Esophagus muscularis mucosa (tissue), 4 donors: ENCODE measurements around the gene PHF11.

Experiments used
- CTCF ChIP-seq, 3 experiments: fragments of 200-600 bp in 2 of 3; fragments of 450-650 bp in 1 of 3; sonication (generic) in 2 of 3; IDR thresholded peaks; one replicate each; pipeline ENCODE4 v1.5.1; 2017 to 2019; ENCODE audit warnings: antibody characterized with exemption in 3 of 3, mild to moderate bottlenecking in 2 of 3, moderate library complexity in 1 of 3
- EP300 ChIP-seq: sonication (generic); formaldehyde crosslinking; IDR thresholded peaks from one replicate; pipeline ENCODE4 v1.6.1; 2017; ENCODE audit warnings: antibody characterized with exemption
- POLR2A ChIP-seq: fragments of 450-650 bp; IDR thresholded peaks from one replicate; pipeline ENCODE4 v1.6.1; 2017; ENCODE audit warnings: antibody characterized with exemption, moderate library complexity, mild to moderate bottlenecking, low read depth
- POLR2AphosphoS5 ChIP-seq, 2 donors: sonication (generic); formaldehyde crosslinking; IDR thresholded peaks; one replicate each; pipeline ENCODE4 v1.6.1; 2017; ENCODE audit warnings: antibody characterized with exemption in 2 of 2

GRCh38 chr13:49498206-49498605, 2.5 kb downstream of the PHF11 start:
- TF ChIP-seq POLR2A: no peak
- no peak for TF ChIP-seq POLR2AphosphoS5 (IDR thresholded peaks at IDR 0.05)
- no peak for TF ChIP-seq CTCF (IDR thresholded peaks at IDR 0.05)
- TF ChIP-seq EP300: no peak
